Measurements from ENCODE around the gene CCT3. TPM values are rescaled to one million over a fixed set of nuclear protein-coding genes. Genes with fewer than 3 reads are reported as not detected.

The CCT3 gene
- total and polyA plus RNA-seq, 12 donors: 108 to 505 (median 258) TPM

GRCh38 chr1:156383023-156383422 is 44.9 kb upstream of the CCT3 start:
- H3K4me3 ChIP-seq: no peak overlapping the region
- intact Hi-C loops (cut with DNase I): loop anchor here in 1 of 2 donors (10.0 kb wide), 2 partner anchors 142 to 232 kb away; partner anchors contain the start of gene HAPLN2

GRCh38 chr1:156382561-156382960 is 44.5 kb upstream of the CCT3 start:
- H3K27me3 ChIP-seq: peaks cover 4% of the 10 kb centered on the region
- no peak for TF ChIP-seq POLR2A (IDR thresholded peaks at IDR 0.05)
- WGBS, 4 donors: 48 to 66% (median 64%) methylated on average over 6 to 7 of the region's 7 CpGs
- no peaks in the 10 kb centered on the region for H3K4me1 ChIP-seq (replicated peaks in 1 of 2)
- DNase-seq: no peak
- no peaks in the 10 kb centered on the region for H3K9me3 ChIP-seq (replicated peaks in 1 of 3)
- no peak overlapping the region for H3K4me3 ChIP-seq
- intact Hi-C loops (cut with DNase I): loop anchor here in 1 of 2 donors (10.0 kb wide), 2 partner anchors 142 to 232 kb away; partner anchors contain the start of gene HAPLN2
- H3K36me3 ChIP-seq (replicated peaks in 1 of 2): no peaks in the 10 kb centered on the region
- no peak overlapping the region for H3K27ac ChIP-seq

More at GRCh38 chr1:156383023-156383422, 44.9 kb upstream of the CCT3 start:
- Histone ChIP-seq H3K27me3 (peaks cover 8% of the 10 kb centered on the region), H3K27ac (no peak overlapping the region), H3K9me3 (replicated peaks in 1 of 3) (no peaks in the 10 kb centered on the region), H3K4me1 (replicated peaks in 1 of 2) (no peaks in the 10 kb centered on the region), H3K36me3 (replicated peaks in 1 of 2) (no peaks in the 10 kb centered on the region)
- 48 to 69% (median 54%) methylated on average over 9 of the region's 9 CpGs for WGBS, 4 donors
- TF ChIP-seq POLR2A (IDR thresholded peaks at IDR 0.05) (no peak), CTCF (IDR thresholded peaks at IDR 0.05) (peak; percentile 65 to 84 (median 76))
- DNase-seq: peak; percentile 51 to 77 (median 66)

GRCh38 chr1:156379420-156380165 is 41.5 kb upstream of the CCT3 start:
- Histone ChIP-seq H3K4me1 (replicated peaks in 1 of 2) (no peaks in the 10 kb centered on the region), H3K27me3 (no peaks in the 10 kb centered on the region), H3K9me3 (replicated peaks in 1 of 3) (no peaks in the 10 kb centered on the region), H3K36me3 (replicated peaks in 1 of 2) (no peaks in the 10 kb centered on the region), H3K27ac (no peak overlapping the region), H3K4me3 (no peak overlapping the region)
- intact Hi-C loops (cut with DNase I): loop anchor here in 1 of 2 donors (10.0 kb wide), 2 partner anchors 145 to 235 kb away; partner anchors contain the start of gene HAPLN2
- TF ChIP-seq CTCF (IDR thresholded peaks at IDR 0.05): no peak
- no peak for TF ChIP-seq POLR2A (IDR thresholded peaks at IDR 0.05)
- no peak for DNase-seq
- 65 to 87% (median 72%) methylated on average over 2 to 3 of the region's 3 CpGs for WGBS, 4 donors

- TF ChIP-seq CTCF (IDR thresholded peaks at IDR 0.05): no peak
- no peak for TF ChIP-seq POLR2A (IDR thresholded peaks at IDR 0.05)
- H3K27me3 ChIP-seq: no peaks in the 10 kb centered on the region
- no peak overlapping the region for H3K27ac ChIP-seq
- no peaks in the 10 kb centered on the region for H3K4me1 ChIP-seq (replicated peaks in 1 of 2)
- no peak overlapping the region for H3K4me3 ChIP-seq
- no peaks in the 10 kb centered on the region for H3K9me3 ChIP-seq (replicated peaks in 1 of 3)
- 67 to 80% (median 75%) methylated on average over 6 of the region's 6 CpGs for WGBS, 4 donors
- H3K36me3 ChIP-seq (replicated peaks in 1 of 2): no peaks in the 10 kb centered on the region
- intact Hi-C loops (cut with DNase I): no loop called here
- no peak for DNase-seq
Measured at GRCh38 chr1:156378557-156378956, 40.5 kb upstream of the CCT3 start.

Measured in adrenal gland (tissue), 12 donors.